RWPE1 (cell line): ENCODE measurements around the gene DESI2.

Experiments used
- CTCF ChIA-PET: fragments of 350-600 bp; sonication (Branson Sonifier 250); formaldehyde crosslinking; extraction: SDS; loops from one replicate; lab custom pipeline; 2021; lab: Yijun Ruan, JAX
- POLR2A ChIA-PET: fragments of 400-600 bp; formaldehyde crosslinking; extraction: SDS; loops from one replicate; lab custom pipeline; 2020; ENCODE audit warnings: antibody characterized with exemption; ENCODE audit not compliant: low non-redundant PET; lab: Yijun Ruan, JAX
- DNase-seq: peaks from one replicate; pipeline ENCODE4 v3.0.0; 2012; ENCODE audit warnings: low spot score
- H3K27ac ChIP-seq: fragments of 450-650 bp; 2 replicates; pipeline ENCODE4 v1.5.1; 2017
- CTCF ChIP-seq: fragments of 450-650 bp; conservative IDR thresholded peaks from 2 replicates; pipeline ENCODE4 v1.5.1; 2017; ENCODE audit warnings: low read depth, mild to moderate bottlenecking

Gene DESI2

GRCh38 chr1:244709076-244709475, 56.1 kb downstream of the DESI2 start:
- DNase-seq, result no peak
- TF ChIP-seq CTCF, result no peak
- H3K27ac ChIP-seq, result no peak overlapping the region
- CTCF ChIA-PET, result interaction anchor here (0.5 kb wide), 1 partner anchor 730 kb away, joined by 3 read pairs; no protein-coding TSS in a partner anchor
- POLR2A ChIA-PET, result no interaction called here

GRCh38 chr1:244709476-244710368, 56.8 kb downstream of the DESI2 start:
- no peak overlapping the region for H3K27ac ChIP-seq
- no peak for TF ChIP-seq CTCF
- no peak for DNase-seq
- CTCF ChIA-PET, result interaction anchor here (0.5 kb wide), 1 partner anchor 730 kb away, joined by 3 read pairs; no protein-coding TSS in a partner anchor
- POLR2A ChIA-PET, result no interaction called here

- ChIA-PET POLR2A (no interaction called here), CTCF (no interaction called here)
- no peak for TF ChIP-seq CTCF
- no peak overlapping the region for H3K27ac ChIP-seq
- DNase-seq, result no peak
Observed at GRCh38 chr1:244710474-244711062, 57.6 kb downstream of the DESI2 start.

- no peak overlapping the region for H3K27ac ChIP-seq
- ChIA-PET CTCF (no interaction called here), POLR2A (no interaction called here)
- no peak for DNase-seq
- TF ChIP-seq CTCF, result no peak
Observed at GRCh38 chr1:244712669-244713068, 59.7 kb downstream of the DESI2 start.

GRCh38 chr1:244713332-244713731, 60.4 kb downstream of the DESI2 start:
- POLR2A ChIA-PET, result no interaction called here
- no peak for TF ChIP-seq CTCF
- CTCF ChIA-PET, result no interaction called here

GRCh38 chr1:244727871-244728474, 75.0 kb downstream of the DESI2 start:
- TF ChIP-seq CTCF, result no peak
- CTCF ChIA-PET, result no interaction called here

More at GRCh38 chr1:244713332-244713731, 60.4 kb downstream of the DESI2 start:
- no peak for DNase-seq
- no peak overlapping the region for H3K27ac ChIP-seq

More at GRCh38 chr1:244727871-244728474, 75.0 kb downstream of the DESI2 start:
- DNase-seq, result no peak
- no peak overlapping the region for H3K27ac ChIP-seq
- POLR2A ChIA-PET, result no interaction called here
